OCI-LY1 (cell line): Measurements from ENCODE around the gene MCAM.

Source experiments
- EZH2 ChIP-seq: fragments of 200-600 bp; sonication (generic), shearing (Covaris generic); IDR thresholded peaks from 2 replicates; pipeline ENCODE4 v1.8.0; 2017; ENCODE audit warnings: borderline replicate concordance, mixed run types, mild to moderate bottlenecking, antibody characterized with exemption, low read length, moderate library complexity, mixed read lengths
- TF ChIP-seq, protein P1 (sequence below): fragments of 200-600 bp; sonication (generic), shearing (Covaris generic); IDR thresholded peaks from 2 replicates; pipeline ENCODE4 v1.5.1; 2017; ENCODE audit warnings: mild to moderate bottlenecking, antibody characterized with exemption, low read length, moderate library complexity, mixed read lengths

DNA sequence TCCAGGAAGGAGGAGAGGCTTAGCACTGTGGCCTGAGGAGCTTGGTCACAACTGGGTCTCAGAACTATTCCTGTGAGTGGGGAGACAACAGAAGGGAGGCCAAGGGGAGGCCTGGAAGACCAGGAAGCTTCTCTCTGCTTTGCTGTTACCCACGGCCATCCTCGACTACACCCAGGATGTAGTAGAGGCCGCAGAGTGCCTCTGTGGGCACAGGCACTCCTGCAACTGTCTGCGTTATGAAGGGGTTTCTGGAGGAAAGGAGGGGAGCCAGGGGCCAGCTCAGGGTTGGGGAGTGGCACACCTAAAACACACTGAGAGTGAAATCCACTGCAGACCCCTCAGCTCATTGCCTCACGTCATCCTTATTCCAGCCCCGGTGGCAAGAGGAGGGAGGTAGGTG lies 33.4 kb upstream of the MCAM start:
- TF ChIP-seq EZH2: no peak
- TF ChIP-seq, protein P1, sequence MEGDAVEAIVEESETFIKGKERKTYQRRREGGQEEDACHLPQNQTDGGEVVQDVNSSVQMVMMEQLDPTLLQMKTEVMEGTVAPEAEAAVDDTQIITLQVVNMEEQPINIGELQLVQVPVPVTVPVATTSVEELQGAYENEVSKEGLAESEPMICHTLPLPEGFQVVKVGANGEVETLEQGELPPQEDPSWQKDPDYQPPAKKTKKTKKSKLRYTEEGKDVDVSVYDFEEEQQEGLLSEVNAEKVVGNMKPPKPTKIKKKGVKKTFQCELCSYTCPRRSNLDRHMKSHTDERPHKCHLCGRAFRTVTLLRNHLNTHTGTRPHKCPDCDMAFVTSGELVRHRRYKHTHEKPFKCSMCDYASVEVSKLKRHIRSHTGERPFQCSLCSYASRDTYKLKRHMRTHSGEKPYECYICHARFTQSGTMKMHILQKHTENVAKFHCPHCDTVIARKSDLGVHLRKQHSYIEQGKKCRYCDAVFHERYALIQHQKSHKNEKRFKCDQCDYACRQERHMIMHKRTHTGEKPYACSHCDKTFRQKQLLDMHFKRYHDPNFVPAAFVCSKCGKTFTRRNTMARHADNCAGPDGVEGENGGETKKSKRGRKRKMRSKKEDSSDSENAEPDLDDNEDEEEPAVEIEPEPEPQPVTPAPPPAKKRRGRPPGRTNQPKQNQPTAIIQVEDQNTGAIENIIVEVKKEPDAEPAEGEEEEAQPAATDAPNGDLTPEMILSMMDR: no peak
